Middle frontal gyrus (tissue), 1 donor: ENCODE results near the gene ITM2B.

Experiments used
- DNase-seq: peaks from one replicate; pipeline ENCODE4 v3.0.0-alpha.2; 2015; ENCODE audit warnings: low spot score; ENCODE audit errors: extremely low spot score

Gene ITM2B

GRCh38 chr13:48304143-48304876 lies 71.3 kb downstream of the ITM2B start:
- no peak for DNase-seq

GRCh38 chr13:48311223-48311622 lies 78.2 kb downstream of the ITM2B start:
- DNase-seq: no peak

GRCh38 chr13:48315969-48316650 lies 83.1 kb downstream of the ITM2B start:
- DNase-seq: no peak

- DNase-seq: no peak
These were observed 84.0 kb downstream of the ITM2B start for GRCh38 chr13:48316826-48317510.

- DNase-seq: no peak
These were observed 84.7 kb downstream of the ITM2B start for GRCh38 chr13:48317511-48318376.

- DNase-seq: no peak
These were observed 85.4 kb downstream of the ITM2B start for GRCh38 chr13:48318377-48318811.

GRCh38 chr13:48318821-48319511 lies 86.0 kb downstream of the ITM2B start:
- DNase-seq: no peak
